Measurements from ENCODE around the gene RBP5.

DNA sequence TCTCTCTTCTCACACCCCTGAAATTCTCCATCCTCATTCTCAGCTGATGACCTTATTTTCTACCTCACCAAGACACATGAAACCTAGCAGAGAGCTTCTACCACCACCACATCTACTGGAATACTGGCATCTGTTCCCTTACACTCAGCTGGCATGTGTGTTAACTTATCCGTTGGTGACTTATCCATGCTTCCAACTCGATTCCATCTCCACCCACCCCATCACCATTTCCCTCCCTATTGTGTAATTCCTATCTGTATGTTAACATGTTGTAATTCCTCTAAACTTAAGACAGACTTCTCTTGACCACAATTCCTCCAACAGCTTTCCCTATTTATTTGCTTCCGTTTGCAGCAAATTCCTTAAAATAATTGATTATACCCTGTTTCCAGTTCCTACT is 52.8 kb downstream of the RBP5 start:
- TF ChIP-seq POLR2A (IDR thresholded peaks at IDR 0.05) (no peak), EP300 (IDR thresholded peaks at IDR 0.05) (no peak)
- TF ChIP-seq, protein P1, sequence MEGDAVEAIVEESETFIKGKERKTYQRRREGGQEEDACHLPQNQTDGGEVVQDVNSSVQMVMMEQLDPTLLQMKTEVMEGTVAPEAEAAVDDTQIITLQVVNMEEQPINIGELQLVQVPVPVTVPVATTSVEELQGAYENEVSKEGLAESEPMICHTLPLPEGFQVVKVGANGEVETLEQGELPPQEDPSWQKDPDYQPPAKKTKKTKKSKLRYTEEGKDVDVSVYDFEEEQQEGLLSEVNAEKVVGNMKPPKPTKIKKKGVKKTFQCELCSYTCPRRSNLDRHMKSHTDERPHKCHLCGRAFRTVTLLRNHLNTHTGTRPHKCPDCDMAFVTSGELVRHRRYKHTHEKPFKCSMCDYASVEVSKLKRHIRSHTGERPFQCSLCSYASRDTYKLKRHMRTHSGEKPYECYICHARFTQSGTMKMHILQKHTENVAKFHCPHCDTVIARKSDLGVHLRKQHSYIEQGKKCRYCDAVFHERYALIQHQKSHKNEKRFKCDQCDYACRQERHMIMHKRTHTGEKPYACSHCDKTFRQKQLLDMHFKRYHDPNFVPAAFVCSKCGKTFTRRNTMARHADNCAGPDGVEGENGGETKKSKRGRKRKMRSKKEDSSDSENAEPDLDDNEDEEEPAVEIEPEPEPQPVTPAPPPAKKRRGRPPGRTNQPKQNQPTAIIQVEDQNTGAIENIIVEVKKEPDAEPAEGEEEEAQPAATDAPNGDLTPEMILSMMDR (IDR thresholded peaks at IDR 0.05) = no peak
